DOHH2 (cell line): Measurements from ENCODE around the gene ABCG8.

ENCODE experiments used
- H3F3A ChIP-seq: fragments of 200-600 bp; sonication (generic), shearing (Covaris generic); 2 replicates; pipeline ENCODE4 v1.6.0; 2016; ENCODE audit warnings: antibody characterized with exemption, mild to moderate bottlenecking; ENCODE audit not compliant: control insufficient read depth, insufficient read depth
- H3K27ac ChIP-seq: fragments of 200-600 bp; sonication (generic); 2 replicates; pipeline ENCODE4 v1.5.1; 2014; ENCODE audit warnings: low read depth, mild to moderate bottlenecking, low read length, moderate library complexity
- H3K27me3 ChIP-seq: fragments of 200-600 bp; sonication (generic); 2 replicates; pipeline ENCODE4 v1.6.1; 2014; ENCODE audit warnings: mild to moderate bottlenecking, low read length, mixed read lengths; ENCODE audit not compliant: control insufficient read depth
- H3K36me3 ChIP-seq: fragments of 200-600 bp; sonication (generic); 2 replicates; pipeline ENCODE4 v1.6.1; 2014; ENCODE audit warnings: mild to moderate bottlenecking, low read length, moderate library complexity, mixed read lengths; ENCODE audit not compliant: control insufficient read depth
- H3K4me1 ChIP-seq: fragments of 200-600 bp; sonication (generic); 2 replicates; pipeline ENCODE4 v1.6.1; 2014; ENCODE audit warnings: mild to moderate bottlenecking, low read length, mixed read lengths; ENCODE audit not compliant: control insufficient read depth
- H3K4me2 ChIP-seq: fragments of 200-600 bp; sonication (generic); 2 replicates; pipeline ENCODE4 v1.6.0; 2014; ENCODE audit warnings: mild to moderate bottlenecking, low read length, moderate library complexity
- H3K4me3 ChIP-seq: fragments of 200-600 bp; sonication (generic); 2 replicates; pipeline ENCODE4 v1.5.1; 2014; ENCODE audit warnings: mild to moderate bottlenecking, low read length, mixed read lengths
- H3K79me2 ChIP-seq: fragments of 200-600 bp; sonication (generic); 2 replicates; pipeline ENCODE4 v1.6.1; 2014; ENCODE audit warnings: mild to moderate bottlenecking, low read length, mixed read lengths; ENCODE audit not compliant: control insufficient read depth
- H3K9me2 ChIP-seq: fragments of 200-600 bp; sonication (generic); replicated peaks from 2 replicates; pipeline ENCODE4 v1.6.1; 2014; ENCODE audit warnings: mild to moderate bottlenecking, low read length, mixed read lengths; ENCODE audit not compliant: control insufficient read depth
- H3K9me3 ChIP-seq: fragments of 200-600 bp; sonication (generic); 2 replicates; pipeline ENCODE4 v1.6.1; 2014; ENCODE audit warnings: antibody characterized with exemption, low read length, mixed read lengths; ENCODE audit not compliant: control insufficient read depth, insufficient read depth
- H4K20me1 ChIP-seq: fragments of 200-600 bp; sonication (generic); 2 replicates; pipeline ENCODE4 v1.6.0; 2014; ENCODE audit warnings: low read depth, mild to moderate bottlenecking, antibody characterized with exemption, low read length, moderate library complexity; ENCODE audit not compliant: control insufficient read depth, insufficient read depth
- EZH2phosphoT487 ChIP-seq: fragments of 200-600 bp; sonication (generic); IDR thresholded peaks from 2 replicates; pipeline ENCODE4 v1.6.1; 2017; ENCODE audit warnings: borderline replicate concordance, mild to moderate bottlenecking, antibody characterized with exemption, low read length, moderate library complexity, mixed read lengths
- TF ChIP-seq, protein P1 (sequence below): fragments of 200-600 bp; sonication (generic); IDR thresholded peaks from one replicate; pipeline ENCODE4 v1.5.1; 2014; ENCODE audit warnings: antibody characterized with exemption, mild to moderate bottlenecking, low read depth, low read length; ENCODE audit not compliant: poor library complexity, severe bottlenecking

Gene ABCG8

DNA sequence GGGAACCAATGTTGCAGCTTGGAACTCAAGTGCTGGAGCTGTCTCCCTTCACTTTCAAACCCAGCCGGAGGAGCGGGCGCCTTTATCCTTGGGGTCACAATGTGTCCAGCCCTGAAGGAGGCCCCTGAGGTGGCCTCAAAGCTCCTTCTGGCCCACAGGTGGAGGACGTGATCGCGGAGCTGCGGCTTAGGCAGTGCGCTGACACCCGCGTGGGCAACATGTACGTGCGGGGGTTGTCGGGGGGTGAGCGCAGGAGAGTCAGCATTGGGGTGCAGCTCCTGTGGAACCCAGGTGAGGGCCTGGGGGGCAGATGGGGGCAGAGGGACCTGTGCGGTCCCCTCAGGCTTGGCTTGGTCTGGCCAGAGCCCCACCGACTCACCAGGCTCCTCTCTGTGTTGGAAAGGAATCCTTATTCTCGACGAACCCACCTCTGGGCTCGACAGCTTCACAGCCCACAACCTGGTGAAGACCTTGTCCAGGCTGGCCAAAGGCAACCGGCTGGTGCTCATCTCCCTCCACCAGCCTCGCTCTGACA lies 13.5 kb downstream of the ABCG8 start:
- Histone ChIP-seq H4K20me1 (no peaks in the 10 kb centered on the region), H3F3A (no peaks in the 10 kb centered on the region), H3K27me3 (peaks cover 4% of the 10 kb centered on the region), H3K36me3 (no peaks in the 10 kb centered on the region), H3K27ac (no peak overlapping the region), H3K9me3 (no peaks in the 10 kb centered on the region), H3K4me2 (no peak overlapping the region), H3K79me2 (no peaks in the 10 kb centered on the region), H3K4me3 (no peak overlapping the region), H3K9me2 (no peaks in the 10 kb centered on the region), H3K4me1 (peaks cover 9% of the 10 kb centered on the region)
- TF ChIP-seq, protein P1, sequence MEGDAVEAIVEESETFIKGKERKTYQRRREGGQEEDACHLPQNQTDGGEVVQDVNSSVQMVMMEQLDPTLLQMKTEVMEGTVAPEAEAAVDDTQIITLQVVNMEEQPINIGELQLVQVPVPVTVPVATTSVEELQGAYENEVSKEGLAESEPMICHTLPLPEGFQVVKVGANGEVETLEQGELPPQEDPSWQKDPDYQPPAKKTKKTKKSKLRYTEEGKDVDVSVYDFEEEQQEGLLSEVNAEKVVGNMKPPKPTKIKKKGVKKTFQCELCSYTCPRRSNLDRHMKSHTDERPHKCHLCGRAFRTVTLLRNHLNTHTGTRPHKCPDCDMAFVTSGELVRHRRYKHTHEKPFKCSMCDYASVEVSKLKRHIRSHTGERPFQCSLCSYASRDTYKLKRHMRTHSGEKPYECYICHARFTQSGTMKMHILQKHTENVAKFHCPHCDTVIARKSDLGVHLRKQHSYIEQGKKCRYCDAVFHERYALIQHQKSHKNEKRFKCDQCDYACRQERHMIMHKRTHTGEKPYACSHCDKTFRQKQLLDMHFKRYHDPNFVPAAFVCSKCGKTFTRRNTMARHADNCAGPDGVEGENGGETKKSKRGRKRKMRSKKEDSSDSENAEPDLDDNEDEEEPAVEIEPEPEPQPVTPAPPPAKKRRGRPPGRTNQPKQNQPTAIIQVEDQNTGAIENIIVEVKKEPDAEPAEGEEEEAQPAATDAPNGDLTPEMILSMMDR: no peak
- no peak for TF ChIP-seq EZH2phosphoT487

DNA sequence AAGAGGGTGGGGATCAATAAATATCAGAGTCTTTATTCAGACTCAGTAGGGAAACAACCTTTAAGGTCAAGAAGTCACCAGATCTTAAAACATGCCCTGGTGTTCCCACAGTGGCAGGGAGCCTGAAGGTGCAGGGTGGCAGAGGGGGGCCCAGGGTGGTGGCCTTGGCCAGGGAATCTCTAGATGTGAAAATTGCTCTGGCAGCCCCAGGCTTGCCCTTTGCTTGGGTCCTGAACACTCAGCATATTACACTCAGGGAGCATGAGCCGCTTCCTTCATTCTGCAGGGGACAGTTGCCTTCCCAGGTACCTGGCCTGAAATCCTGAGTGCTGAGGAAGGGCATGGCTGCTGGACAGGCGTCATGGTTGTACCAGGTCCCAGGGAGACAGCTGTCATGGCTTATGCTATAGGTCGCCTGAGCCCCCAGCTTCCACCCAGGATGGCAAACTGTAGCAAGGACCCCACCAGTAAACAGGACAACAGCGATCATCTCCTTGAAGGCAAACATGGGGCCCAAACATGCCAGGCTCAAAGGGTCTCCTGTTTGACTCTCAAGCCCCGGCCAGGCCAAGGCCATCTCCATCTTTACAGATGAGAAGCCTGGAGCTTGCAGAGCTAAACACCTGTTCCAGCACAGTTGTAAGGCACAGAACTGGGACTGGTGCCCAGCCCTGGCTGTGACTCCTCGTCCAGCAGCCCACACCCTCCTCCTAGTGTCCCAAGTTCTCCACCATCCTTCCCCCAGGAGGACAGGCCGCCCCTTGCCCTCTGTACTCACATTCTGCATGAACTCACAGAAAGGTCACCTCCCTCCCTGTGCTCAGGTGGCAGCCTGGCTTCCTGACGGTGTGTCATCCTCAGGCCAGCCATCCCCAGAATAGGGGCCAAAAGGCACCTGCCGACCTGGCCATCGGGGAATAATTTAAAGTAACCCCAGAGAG lies 14.6 kb downstream of the ABCG8 start:
- no peaks in the 10 kb centered on the region for H4K20me1 ChIP-seq
- no peak overlapping the region for H3K4me2 ChIP-seq
- no peak overlapping the region for H3K27ac ChIP-seq
- no peaks in the 10 kb centered on the region for H3K9me3 ChIP-seq
- peaks cover 4% of the 10 kb centered on the region for H3K27me3 ChIP-seq
- H3K4me3 ChIP-seq: no peak overlapping the region
- TF ChIP-seq, protein P1: no peak
- no peak for TF ChIP-seq EZH2phosphoT487
- H3K4me1 ChIP-seq: peaks cover 2% of the 10 kb centered on the region
- no peaks in the 10 kb centered on the region for H3K79me2 ChIP-seq
- no peaks in the 10 kb centered on the region for H3K36me3 ChIP-seq
- no peaks in the 10 kb centered on the region for H3F3A ChIP-seq
- H3K9me2 ChIP-seq: no peaks in the 10 kb centered on the region

- Histone ChIP-seq H3K4me3 (no peak overlapping the region), H3K79me2 (no peaks in the 10 kb centered on the region), H3F3A (no peaks in the 10 kb centered on the region), H3K27ac (no peak overlapping the region), H3K4me2 (no peak overlapping the region), H3K9me2 (no peaks in the 10 kb centered on the region), H3K27me3 (peaks cover 4% of the 10 kb centered on the region), H3K9me3 (no peaks in the 10 kb centered on the region), H4K20me1 (no peaks in the 10 kb centered on the region), H3K4me1 (no peaks in the 10 kb centered on the region), H3K36me3 (no peaks in the 10 kb centered on the region)
- no peak for TF ChIP-seq EZH2phosphoT487
- TF ChIP-seq, protein P1: no peak
These were observed 15.9 kb downstream of the ABCG8 start for GRCh38 chr2:43854671-43855070.
